Upper lobe of right lung (tissue), 1 donor: ENCODE measurements around the gene MED26. TPM values are rescaled to one million over a fixed set of nuclear protein-coding genes. Genes with fewer than 3 reads are reported as not detected.

Experiments
- ATAC-seq: fragments of 200-7000 bp; cut with Tn5 transposase; one replicate; pipeline ENCODE4 v1.9.1; 2020; ENCODE audit warnings: mild to moderate bottlenecking, moderate library complexity
- DNase-seq: peaks from one replicate; pipeline ENCODE4 v3.0.0-alpha.2; 2020
- H3K27ac ChIP-seq: fragments of 200-600 bp; one replicate; pipeline ENCODE4 v1.8.0; 2022
- H3K27me3 ChIP-seq: fragments of 200-600 bp; one replicate; pipeline ENCODE4 v1.8.0; 2022; ENCODE audit warnings: mild to moderate bottlenecking
- H3K36me3 ChIP-seq: fragments of 200-600 bp; one replicate; pipeline ENCODE4 v1.8.0; 2022
- H3K4me1 ChIP-seq: fragments of 200-600 bp; one replicate; pipeline ENCODE4 v1.8.0; 2022
- H3K4me3 ChIP-seq: fragments of 200-600 bp; one replicate; pipeline ENCODE4 v1.8.0; 2022; ENCODE audit warnings: mild to moderate bottlenecking
- H3K9me3 ChIP-seq: fragments of 200-600 bp; one replicate; pipeline ENCODE4 v1.8.0; 2022
- intact Hi-C: fragments of 100-400 bp; cut with DNase I; formaldehyde crosslinking; loops from one replicate; pipeline ENCODE4 v1.11.0; 2022
- total RNA-seq: library from RNA; stranded (reverse); fragmentation: NEBNext Ultra II Directional; extraction: Animal tissue kit (Norgen Biotek cat#: 25700); gene quantifications from one replicate; pipeline ENCODE4 v1.2.1, GENCODE V29; 2021
- TF ChIP-seq, protein P1 (sequence below): fragments of 200-600 bp; IDR thresholded peaks from one replicate; pipeline ENCODE4 v1.8.0; 2022; ENCODE audit warnings: antibody characterized with exemption
- donor health status: DM: no; HTN: yes; CAD: no; lungs with severe emphysema.

MED26 gene
- total RNA-seq, 1 donor from 2014 or later, result 13.4 TPM

DNA sequence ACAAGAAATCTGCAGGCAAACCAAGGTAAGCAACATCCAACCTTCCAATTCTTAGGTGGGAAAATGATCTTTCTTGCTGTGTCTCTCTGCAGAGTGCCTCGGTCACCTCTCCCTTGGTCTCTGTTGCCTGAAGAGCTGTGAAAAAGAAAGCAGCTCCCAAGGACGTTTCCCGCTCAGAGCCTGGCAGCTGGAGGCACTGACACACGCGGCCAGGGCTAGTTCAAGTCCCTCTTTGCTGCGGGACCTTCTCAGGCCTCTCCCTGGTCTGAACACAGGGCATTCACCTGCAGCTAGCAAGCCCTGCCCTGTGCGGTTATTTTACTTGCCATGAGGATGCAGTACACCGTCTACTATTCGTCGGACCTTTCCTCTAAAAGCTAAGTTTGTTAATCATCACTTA is 3.8 kb downstream of the MED26 start:
- H3K36me3 ChIP-seq, result peaks cover 12% of the 10 kb centered on the region
- H3K4me1 ChIP-seq, result peaks cover 56% of the 10 kb centered on the region
- peak; percentile 73 for DNase-seq
- peak overlapping the region; percentile 70 for H3K27ac ChIP-seq
- H3K9me3 ChIP-seq, result no peaks in the 10 kb centered on the region
- no peak overlapping the region for H3K4me3 ChIP-seq
- H3K27me3 ChIP-seq, result no peaks in the 10 kb centered on the region
- ATAC-seq, result no peak
- intact Hi-C loops, result loop anchor here (10.0 kb wide), 1 partner anchor 49 kb away; the partner anchor contains the start of gene SLC35E1
- TF ChIP-seq, protein P1, sequence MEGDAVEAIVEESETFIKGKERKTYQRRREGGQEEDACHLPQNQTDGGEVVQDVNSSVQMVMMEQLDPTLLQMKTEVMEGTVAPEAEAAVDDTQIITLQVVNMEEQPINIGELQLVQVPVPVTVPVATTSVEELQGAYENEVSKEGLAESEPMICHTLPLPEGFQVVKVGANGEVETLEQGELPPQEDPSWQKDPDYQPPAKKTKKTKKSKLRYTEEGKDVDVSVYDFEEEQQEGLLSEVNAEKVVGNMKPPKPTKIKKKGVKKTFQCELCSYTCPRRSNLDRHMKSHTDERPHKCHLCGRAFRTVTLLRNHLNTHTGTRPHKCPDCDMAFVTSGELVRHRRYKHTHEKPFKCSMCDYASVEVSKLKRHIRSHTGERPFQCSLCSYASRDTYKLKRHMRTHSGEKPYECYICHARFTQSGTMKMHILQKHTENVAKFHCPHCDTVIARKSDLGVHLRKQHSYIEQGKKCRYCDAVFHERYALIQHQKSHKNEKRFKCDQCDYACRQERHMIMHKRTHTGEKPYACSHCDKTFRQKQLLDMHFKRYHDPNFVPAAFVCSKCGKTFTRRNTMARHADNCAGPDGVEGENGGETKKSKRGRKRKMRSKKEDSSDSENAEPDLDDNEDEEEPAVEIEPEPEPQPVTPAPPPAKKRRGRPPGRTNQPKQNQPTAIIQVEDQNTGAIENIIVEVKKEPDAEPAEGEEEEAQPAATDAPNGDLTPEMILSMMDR, result no peak

- peaks cover 12% of the 10 kb centered on the region for H3K36me3 ChIP-seq
- ATAC-seq (no peak), DNase-seq (no peak)
- intact Hi-C loops, result loop anchor here (10.0 kb wide), 1 partner anchor 49 kb away; the partner anchor contains the start of gene SLC35E1
- no peaks in the 10 kb centered on the region for H3K27me3 ChIP-seq
- H3K4me1 ChIP-seq, result peaks cover 60% of the 10 kb centered on the region
- no peak overlapping the region for H3K4me3 ChIP-seq
- no peaks in the 10 kb centered on the region for H3K9me3 ChIP-seq
- TF ChIP-seq, protein P1, result no peak
- peak overlapping the region; percentile 70 for H3K27ac ChIP-seq
Measured at GRCh38 chr19:16623576-16623975, 4.4 kb downstream of the MED26 start.

DNA sequence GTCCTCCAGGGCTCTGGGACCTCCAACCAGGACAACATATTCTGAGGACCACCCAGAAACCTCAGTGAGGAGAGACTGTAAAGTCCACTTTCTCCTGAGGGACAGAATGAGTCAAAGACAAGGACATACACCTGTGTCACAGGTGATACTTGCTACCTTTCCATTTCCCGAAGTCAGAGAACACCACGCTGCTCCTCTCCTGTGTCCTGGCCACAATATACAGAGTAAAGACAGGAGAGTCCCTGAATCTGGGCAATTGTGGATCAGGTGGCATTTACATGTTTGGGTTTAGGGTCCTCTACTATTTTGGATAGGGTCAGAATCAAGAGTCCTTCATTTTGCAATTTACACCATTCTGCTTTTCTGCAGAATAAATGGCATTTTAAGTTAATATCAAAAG is 4.9 kb downstream of the MED26 start:
- ATAC-seq, result no peak
- Histone ChIP-seq H3K36me3 (peaks cover 12% of the 10 kb centered on the region), H3K9me3 (no peaks in the 10 kb centered on the region), H3K4me3 (no peak overlapping the region), H3K27ac (peak overlapping the region; percentile 24), H3K4me1 (peaks cover 60% of the 10 kb centered on the region), H3K27me3 (no peaks in the 10 kb centered on the region)
- TF ChIP-seq, protein P1, result no peak
- intact Hi-C loops, result loop anchor here (10.0 kb wide), 1 partner anchor 48 kb away; the partner anchor contains the start of gene SLC35E1
- DNase-seq, result no peak

DNA sequence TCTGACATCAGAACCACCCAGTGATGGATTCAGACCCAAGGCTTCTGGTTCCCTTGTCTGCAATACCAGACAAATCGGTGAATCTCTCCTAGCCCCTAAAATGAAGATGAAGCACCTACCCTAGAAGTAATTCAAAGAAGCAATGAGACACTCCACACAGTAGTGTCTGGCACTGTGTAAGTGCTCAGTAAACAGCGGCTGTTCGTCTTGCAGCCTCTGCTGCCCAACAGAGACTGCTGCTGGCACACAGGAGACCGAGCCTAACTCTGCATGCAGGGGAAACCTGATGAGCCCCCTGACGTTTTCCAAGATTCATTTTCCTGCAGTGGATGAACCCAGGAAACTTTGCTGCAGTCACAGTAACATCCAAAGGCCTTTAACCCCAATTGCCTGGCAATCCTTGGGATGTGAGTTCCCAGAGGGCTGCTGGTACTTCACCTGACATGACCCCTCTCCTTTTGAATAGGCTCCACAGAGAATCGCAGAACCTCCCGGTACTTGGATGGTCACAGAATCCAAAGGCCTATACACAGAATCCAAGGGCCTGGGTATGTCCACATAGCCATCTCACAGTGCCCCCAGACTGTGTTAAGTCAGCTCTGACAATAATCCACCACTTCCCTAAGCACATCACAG is 6.7 kb downstream of the MED26 start:
- no peaks in the 10 kb centered on the region for H3K9me3 ChIP-seq
- intact Hi-C loops, result loop anchor here (10.0 kb wide), 1 partner anchor 46 kb away; the partner anchor contains the start of gene SLC35E1
- H3K27me3 ChIP-seq, result no peaks in the 10 kb centered on the region
- H3K4me1 ChIP-seq, result peaks cover 56% of the 10 kb centered on the region
- TF ChIP-seq, protein P1, result no peak
- ATAC-seq (no peak), DNase-seq (no peak)
- H3K27ac ChIP-seq, result no peak overlapping the region
- no peak overlapping the region for H3K4me3 ChIP-seq
- peaks cover 12% of the 10 kb centered on the region for H3K36me3 ChIP-seq

DNA sequence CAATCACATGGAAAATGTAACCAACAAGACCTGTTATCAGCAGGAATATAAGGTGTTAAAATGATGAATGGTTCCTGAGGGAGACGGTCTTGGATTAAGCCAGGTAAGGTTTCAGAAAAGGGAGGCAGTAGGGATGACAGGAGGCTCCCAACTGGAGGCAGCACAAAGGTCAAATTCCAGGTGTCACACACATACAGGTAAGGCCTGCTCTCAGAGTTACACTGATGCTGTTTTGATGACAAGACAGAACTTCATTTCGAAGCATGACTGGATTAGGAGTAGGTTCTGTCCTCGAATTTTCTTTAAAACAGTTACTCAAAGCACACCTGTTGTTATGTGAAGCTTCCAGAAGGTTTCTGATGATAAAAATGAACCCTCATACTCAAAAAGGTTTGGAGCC is 7.4 kb downstream of the MED26 start:
- Histone ChIP-seq H3K4me3 (no peak overlapping the region), H3K9me3 (no peaks in the 10 kb centered on the region), H3K36me3 (peaks cover 12% of the 10 kb centered on the region), H3K27ac (no peak overlapping the region), H3K27me3 (no peaks in the 10 kb centered on the region), H3K4me1 (peaks cover 49% of the 10 kb centered on the region)
- TF ChIP-seq, protein P1, result no peak
- ATAC-seq (no peak), DNase-seq (no peak)
- intact Hi-C loops, result loop anchor here (10.0 kb wide), 1 partner anchor 46 kb away; the partner anchor contains the start of gene SLC35E1
